ENCODE data around the gene GUCY2C. TPM values are rescaled to one million over a fixed set of nuclear protein-coding genes. Genes with fewer than 3 reads are reported as not detected.

The GUCY2C gene
- total and polyA plus RNA-seq, 2 donors (not counting 1 experiment from before 2014, with no cell fraction given): 0.28 to 0.37 TPM

DNA sequence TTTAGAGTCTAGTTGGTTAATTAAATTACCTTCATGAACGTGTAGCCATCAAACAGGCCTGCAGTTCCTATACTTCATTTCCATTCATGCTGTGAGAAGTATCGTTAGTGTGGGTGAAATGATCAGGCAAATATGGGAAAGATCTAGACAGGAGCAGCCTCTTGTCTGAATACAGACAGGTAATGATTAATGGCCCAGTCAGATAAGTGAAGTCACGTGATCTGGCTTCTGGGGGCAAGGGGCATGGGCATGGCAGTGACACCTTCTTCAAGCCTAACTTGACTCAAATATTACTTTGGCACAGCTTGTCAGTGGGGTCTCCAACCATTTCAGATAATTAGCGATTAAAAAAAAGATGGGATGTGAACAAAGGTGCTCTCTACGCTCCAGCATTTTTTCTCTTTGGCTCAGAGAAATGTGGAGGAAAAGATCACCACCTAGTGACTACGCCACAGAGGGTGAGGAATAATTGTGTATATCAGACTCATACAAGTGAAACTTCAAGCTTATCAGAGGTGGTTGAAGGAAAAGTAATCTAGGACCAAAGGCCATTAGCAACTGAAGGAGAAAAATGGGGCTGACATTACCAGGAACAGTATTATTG lies 17.8 kb downstream of the GUCY2C start:
- ChIA-PET POLR2A (no interaction called here), CTCF (no interaction called here)
- Histone ChIP-seq H3K4me2 (replicated peaks; ENCODE audit: low read depth, low read length, poor library complexity, severe bottlenecking) (no peak overlapping the region), H3K4me1 (ENCODE audit: control insufficient read depth in 2 of 2, insufficient read depth in 2 of 2, low read length in 2 of 2) (no peaks in the 10 kb centered on the region), H3K4me3 (ENCODE audit: control extremely low read depth in 1 of 5, extremely low read depth in 1 of 5, insufficient read depth in 1 of 5, low read depth in 2 of 5, low read length in 4 of 5) (no peak overlapping the region), H3K79me2 (ENCODE audit: control insufficient read depth, insufficient read depth, low read length) (no peaks in the 10 kb centered on the region), H3K27me3 (replicated peaks in 1 of 4; ENCODE audit: control extremely low read depth in 1 of 4, control insufficient read depth in 3 of 4, insufficient read depth in 4 of 4, low read length in 3 of 4) (peaks cover 0 to 3% (median 1%) of the 10 kb centered on the region in 4 experiments), H3K36me3 (replicated peaks in 1 of 2; ENCODE audit: control extremely low read depth in 1 of 2, control insufficient read depth in 1 of 2, extremely low read depth in 1 of 2, insufficient read depth in 2 of 2, low read length in 1 of 2) (no peaks in the 10 kb centered on the region), H3K9me3 (ENCODE audit: control extremely low read depth in 1 of 3, control insufficient read depth in 2 of 3, insufficient read depth in 1 of 3, low read length in 2 of 3) (no peaks in the 10 kb centered on the region), H3K27ac (ENCODE audit: low read length in 2 of 2) (no peak overlapping the region), H3K9ac (ENCODE audit: low read length) (no peak overlapping the region), H2AFZ (ENCODE audit: insufficient read depth, low read depth, low read length, poor library complexity, severe bottlenecking) (no peak overlapping the region), H4K20me1 (ENCODE audit: control insufficient read depth, insufficient read depth, low read length, poor library complexity, severe bottlenecking) (no peaks in the 10 kb centered on the region)
- DNase-seq (no peak), ATAC-seq (ENCODE audit: low read depth) (no peak)
- Mint-ChIP-seq H3K27me3 (peaks cover 24% of the 10 kb centered on the region), H3K27ac (no peak overlapping the region), H3K9me3 (ENCODE audit: insufficient read depth) (no peaks in the 10 kb centered on the region), H3K4me1 (no peaks in the 10 kb centered on the region), H3K4me3 (no peak overlapping the region)
- 100% methylated on average over 2 of the region's 6 CpGs for WGBS (ENCODE audit: insufficient coverage)
- intact Hi-C loops (cut with micrococcal nuclease): no loop called here
- TF ChIP-seq EZH2 (IDR thresholded peaks at IDR 0.05; ENCODE audit: borderline replicate concordance, insufficient read depth, low read depth, low read length, poor library complexity, severe bottlenecking): no peak
- TF ChIP-seq, protein P1, sequence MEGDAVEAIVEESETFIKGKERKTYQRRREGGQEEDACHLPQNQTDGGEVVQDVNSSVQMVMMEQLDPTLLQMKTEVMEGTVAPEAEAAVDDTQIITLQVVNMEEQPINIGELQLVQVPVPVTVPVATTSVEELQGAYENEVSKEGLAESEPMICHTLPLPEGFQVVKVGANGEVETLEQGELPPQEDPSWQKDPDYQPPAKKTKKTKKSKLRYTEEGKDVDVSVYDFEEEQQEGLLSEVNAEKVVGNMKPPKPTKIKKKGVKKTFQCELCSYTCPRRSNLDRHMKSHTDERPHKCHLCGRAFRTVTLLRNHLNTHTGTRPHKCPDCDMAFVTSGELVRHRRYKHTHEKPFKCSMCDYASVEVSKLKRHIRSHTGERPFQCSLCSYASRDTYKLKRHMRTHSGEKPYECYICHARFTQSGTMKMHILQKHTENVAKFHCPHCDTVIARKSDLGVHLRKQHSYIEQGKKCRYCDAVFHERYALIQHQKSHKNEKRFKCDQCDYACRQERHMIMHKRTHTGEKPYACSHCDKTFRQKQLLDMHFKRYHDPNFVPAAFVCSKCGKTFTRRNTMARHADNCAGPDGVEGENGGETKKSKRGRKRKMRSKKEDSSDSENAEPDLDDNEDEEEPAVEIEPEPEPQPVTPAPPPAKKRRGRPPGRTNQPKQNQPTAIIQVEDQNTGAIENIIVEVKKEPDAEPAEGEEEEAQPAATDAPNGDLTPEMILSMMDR (IDR thresholded peaks at IDR 0.05): no peak

DNA sequence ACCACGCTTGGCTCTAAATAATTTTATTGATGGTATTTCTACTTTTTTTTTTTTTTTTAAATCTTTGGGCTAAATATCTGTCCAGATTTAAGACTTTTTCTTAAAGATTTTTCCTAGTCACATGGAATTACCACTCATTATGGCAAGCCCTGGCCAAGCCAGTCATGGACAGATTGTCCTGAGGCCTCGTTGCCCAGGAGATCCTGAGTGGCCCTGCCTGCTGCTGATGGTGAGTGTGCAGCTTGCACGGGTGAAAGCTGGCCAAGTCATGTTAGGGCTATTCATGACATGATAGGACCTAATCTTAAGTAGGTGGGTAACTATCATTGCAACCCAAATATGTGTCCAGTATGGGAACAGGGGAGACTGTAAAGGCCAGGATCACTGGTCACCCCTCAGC lies 27.8 kb downstream of the GUCY2C start:
- intact Hi-C loops (cut with micrococcal nuclease): loop anchor here (10.0 kb wide), 1 partner anchor 54 kb away; no protein-coding TSS in a partner anchor
- H3K4me2 ChIP-seq (replicated peaks; ENCODE audit: low read depth, low read length, poor library complexity, severe bottlenecking): no peak overlapping the region
- H3K4me3 Mint-ChIP-seq: no peak overlapping the region
- CTCF ChIA-PET: interaction anchor here (0.7 to 7.9 kb wide), 4 partner anchors 41 to 600 kb away, joined by 3 to 93 read pairs (median 10); no protein-coding TSS in a partner anchor
- H3K27ac ChIP-seq (ENCODE audit: low read length in 2 of 2): no peak overlapping the region
- H3K27me3 Mint-ChIP-seq: peaks cover 1% of the 10 kb centered on the region
- no peak overlapping the region for H3K27ac Mint-ChIP-seq
- no peak overlapping the region for H2AFZ ChIP-seq (ENCODE audit: insufficient read depth, low read depth, low read length, poor library complexity, severe bottlenecking)
- no peaks in the 10 kb centered on the region for H3K79me2 ChIP-seq (ENCODE audit: control insufficient read depth, insufficient read depth, low read length)
- no peaks in the 10 kb centered on the region for H3K9me3 ChIP-seq (ENCODE audit: control extremely low read depth in 1 of 3, control insufficient read depth in 2 of 3, insufficient read depth in 1 of 3, low read length in 2 of 3)
- ATAC-seq (ENCODE audit: low read depth) (no peak), DNase-seq (no peak)
- H3K4me1 ChIP-seq (ENCODE audit: control insufficient read depth in 2 of 2, insufficient read depth in 2 of 2, low read length in 2 of 2): no peaks in the 10 kb centered on the region
- no peak for TF ChIP-seq EZH2 (IDR thresholded peaks at IDR 0.05; ENCODE audit: borderline replicate concordance, insufficient read depth, low read depth, low read length, poor library complexity, severe bottlenecking)
- TF ChIP-seq, protein P1 (IDR thresholded peaks at IDR 0.05): no peak
- no peak overlapping the region for H3K9ac ChIP-seq (ENCODE audit: low read length)
- POLR2A ChIA-PET: interaction anchor here (0.7 kb wide), 1 partner anchor 25 kb away, joined by 5 read pairs; no protein-coding TSS in a partner anchor
- H3K4me3 ChIP-seq (ENCODE audit: control extremely low read depth in 1 of 5, extremely low read depth in 1 of 5, insufficient read depth in 1 of 5, low read depth in 2 of 5, low read length in 4 of 5): no peak overlapping the region
- 91% methylated on average over 2 of the region's 3 CpGs for WGBS (ENCODE audit: insufficient coverage)
- H3K36me3 ChIP-seq (replicated peaks in 1 of 2; ENCODE audit: control extremely low read depth in 1 of 2, control insufficient read depth in 1 of 2, extremely low read depth in 1 of 2, insufficient read depth in 2 of 2, low read length in 1 of 2): no peaks in the 10 kb centered on the region
- peaks cover 0 to 1% (median 0%) of the 10 kb centered on the region in 4 experiments for H3K27me3 ChIP-seq (replicated peaks in 1 of 4; ENCODE audit: control extremely low read depth in 1 of 4, control insufficient read depth in 3 of 4, insufficient read depth in 4 of 4, low read length in 3 of 4)
- H3K9me3 Mint-ChIP-seq (ENCODE audit: insufficient read depth): no peaks in the 10 kb centered on the region
- H3K4me1 Mint-ChIP-seq: peaks cover 12% of the 10 kb centered on the region
- no peaks in the 10 kb centered on the region for H4K20me1 ChIP-seq (ENCODE audit: control insufficient read depth, insufficient read depth, low read length, poor library complexity, severe bottlenecking)
